Gastroesophageal sphincter (tissue), 4 donors: Measurements from ENCODE around the gene RAB6A. TPM values are rescaled to one million over a fixed set of nuclear protein-coding genes. Genes with fewer than 3 reads are reported as not detected.
"Not testable (repeated sequence)": the region's sequence is repeated elsewhere in the genome, so short reads cannot be mapped to it uniquely, and the experiment has no call there.

Experiments used
- ATAC-seq: fragments of 150-250 bp; one replicate; pipeline ENCODE4 v1.9.1; 2016; ENCODE audit warnings: mild to moderate bottlenecking, moderate library complexity
- H3K27ac ChIP-seq, 4 donors: fragments of 200-600 bp; sonication (generic) in 3 of 4; 1 replicate in 3 of 4; 2 replicates in 1 of 4; pipeline ENCODE4 v1.5.1; 2016 to 2019
- H3K27me3 ChIP-seq: fragments of 200-600 bp; sonication (generic); one replicate; pipeline ENCODE4 v1.5.1; 2019
- H3K36me3 ChIP-seq, 2 donors: fragments of 200-600 bp; sonication (generic); one replicate each; pipeline ENCODE4 v1.5.1; 2019; ENCODE audit warnings: control low read depth in 1 of 2
- H3K4me1 ChIP-seq, 3 donors: fragments of 200-600 bp; sonication (generic); 1 replicate in 2 of 3; 2 replicates in 1 of 3; pipeline ENCODE4 v1.5.1; 2016 to 2019; ENCODE audit warnings: control low read depth in 2 of 3
- H3K4me3 ChIP-seq, 2 donors: fragments of 200-600 bp; sonication (generic); one replicate each; pipeline ENCODE4 v1.5.1; 2019; ENCODE audit warnings: mild to moderate bottlenecking in 1 of 2, moderate library complexity in 1 of 2
- H3K9me3 ChIP-seq, 3 donors: fragments of 200-600 bp; sonication (generic); one replicate each; pipeline ENCODE4 v1.5.1; 2017 to 2019; ENCODE audit warnings: control low read depth in 2 of 3
- EP300 ChIP-seq: sonication (generic); formaldehyde crosslinking; IDR thresholded peaks from one replicate; pipeline ENCODE4 v1.6.1; 2017; ENCODE audit warnings: antibody characterized with exemption, mild to moderate bottlenecking
- POLR2A ChIP-seq, 2 donors: fragments of 450-650 bp; IDR thresholded peaks; one replicate each; pipeline ENCODE4 v1.6.1; 2017; ENCODE audit warnings: antibody characterized with exemption in 2 of 2, mild to moderate bottlenecking in 2 of 2, moderate library complexity in 1 of 2
- POLR2AphosphoS5 ChIP-seq: sonication (generic); formaldehyde crosslinking; IDR thresholded peaks from one replicate; pipeline ENCODE4 v1.6.1; 2017; ENCODE audit warnings: antibody characterized with exemption
- WGBS, 2 donors: methylation state at CpG; one replicate each; pipeline ENCODE4 v1.1.5; 2018; ENCODE audit warnings: low coverage in 1 of 2; 5-methylcytosine and 5-hydroxymethylcytosine counted together
- total RNA-seq, 4 donors: library from RNA; depleted of rRNA; stranded (reverse); fragments of >200 nt; gene quantifications; one replicate each; pipeline ENCODE4 v1.1.0, GENCODE V29; 2016
- TF ChIP-seq, protein P1 (sequence below), 4 experiments: fragments of 200-600 bp in 2 of 4; fragments of 450-650 bp in 2 of 4; sonication (generic) in 1 of 4; IDR thresholded peaks; one replicate each; pipeline ENCODE4 v1.5.1; 2017 to 2019; ENCODE audit warnings: antibody characterized with exemption in 4 of 4, mild to moderate bottlenecking in 2 of 4, moderate library complexity in 2 of 4

The RAB6A gene
- total RNA-seq, 4 donors from 2014 or later: 134 to 168 (median 149) TPM

GRCh38 chr11:73783483-73784020, 22.7 kb upstream of the RAB6A start:
- Histone ChIP-seq H3K4me3 (no peak overlapping the region), H3K27me3 (no peaks in the 10 kb centered on the region), H3K36me3 (no peaks in the 10 kb centered on the region), H3K9me3 (no peaks in the 10 kb centered on the region), H3K27ac (no peak overlapping the region), H3K4me1 (peaks cover 0 to 23% (median 6%) of the 10 kb centered on the region in 3 donors)
- TF ChIP-seq EP300: no peak
- TF ChIP-seq POLR2A (IDR thresholded peaks at IDR 0.05): no peak
- TF ChIP-seq POLR2AphosphoS5: no peak
- TF ChIP-seq, protein P1, sequence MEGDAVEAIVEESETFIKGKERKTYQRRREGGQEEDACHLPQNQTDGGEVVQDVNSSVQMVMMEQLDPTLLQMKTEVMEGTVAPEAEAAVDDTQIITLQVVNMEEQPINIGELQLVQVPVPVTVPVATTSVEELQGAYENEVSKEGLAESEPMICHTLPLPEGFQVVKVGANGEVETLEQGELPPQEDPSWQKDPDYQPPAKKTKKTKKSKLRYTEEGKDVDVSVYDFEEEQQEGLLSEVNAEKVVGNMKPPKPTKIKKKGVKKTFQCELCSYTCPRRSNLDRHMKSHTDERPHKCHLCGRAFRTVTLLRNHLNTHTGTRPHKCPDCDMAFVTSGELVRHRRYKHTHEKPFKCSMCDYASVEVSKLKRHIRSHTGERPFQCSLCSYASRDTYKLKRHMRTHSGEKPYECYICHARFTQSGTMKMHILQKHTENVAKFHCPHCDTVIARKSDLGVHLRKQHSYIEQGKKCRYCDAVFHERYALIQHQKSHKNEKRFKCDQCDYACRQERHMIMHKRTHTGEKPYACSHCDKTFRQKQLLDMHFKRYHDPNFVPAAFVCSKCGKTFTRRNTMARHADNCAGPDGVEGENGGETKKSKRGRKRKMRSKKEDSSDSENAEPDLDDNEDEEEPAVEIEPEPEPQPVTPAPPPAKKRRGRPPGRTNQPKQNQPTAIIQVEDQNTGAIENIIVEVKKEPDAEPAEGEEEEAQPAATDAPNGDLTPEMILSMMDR (IDR thresholded peaks at IDR 0.05): no peak
- ATAC-seq: no peak
- 79 to 91% methylated on average over 5 of the region's 5 CpGs for WGBS, 2 donors

- ATAC-seq: no peak
- H3K27me3 ChIP-seq: no peaks in the 10 kb centered on the region
- WGBS, 2 donors: 85 to 89% methylated on average over 6 of the region's 6 CpGs
- H3K27ac ChIP-seq: no peak overlapping the region
- H3K36me3 ChIP-seq: no peaks in the 10 kb centered on the region
- no peak for TF ChIP-seq POLR2A (IDR thresholded peaks at IDR 0.05)
- TF ChIP-seq, protein P1 (IDR thresholded peaks at IDR 0.05): no peak
- no peak for TF ChIP-seq POLR2AphosphoS5
- no peak for TF ChIP-seq EP300
- H3K4me3 ChIP-seq: no peak overlapping the region
- H3K9me3 ChIP-seq: no peaks in the 10 kb centered on the region
- H3K4me1 ChIP-seq: peaks cover 0 to 9% (median 0%) of the 10 kb centered on the region in 3 donors
Observed at GRCh38 chr11:73781303-73781702, 20.4 kb upstream of the RAB6A start.

GRCh38 chr11:73779084-73779902, 18.4 kb upstream of the RAB6A start:
- peak; percentile 100 for ATAC-seq
- 0 to 2% methylated on average over 10 to 16 of the region's 30 CpGs for WGBS, 2 donors
- peak in 1 of 2 donors; percentile 39 for TF ChIP-seq POLR2A (IDR thresholded peaks at IDR 0.05)
- peak; percentile 98 for TF ChIP-seq POLR2AphosphoS5
- TF ChIP-seq, protein P1 (IDR thresholded peaks at IDR 0.05): peak in 1 of 4 experiments; percentile 4
- no peak for TF ChIP-seq EP300
- Histone ChIP-seq H3K27me3 (no peaks in the 10 kb centered on the region), H3K4me1 (peaks cover 0 to 9% (median 0%) of the 10 kb centered on the region in 3 donors), H3K4me3 (peak overlapping the region; percentile 47 to 69), H3K9me3 (no peaks in the 10 kb centered on the region), H3K27ac (peak overlapping the region; percentile 86 to 96 (median 90)), H3K36me3 (no peaks in the 10 kb centered on the region)

GRCh38 chr11:73770811-73771210, 9.9 kb upstream of the RAB6A start:
- H3K27ac ChIP-seq, H3K36me3 ChIP-seq, H3K4me1 ChIP-seq, H3K27me3 ChIP-seq, H3K9me3 ChIP-seq, ATAC-seq, H3K4me3 ChIP-seq: not testable (repeated sequence)
- 95 to 100% methylated on average over 3 to 7 of the region's 7 CpGs for WGBS, 2 donors

GRCh38 chr11:73766763-73767162, 5.9 kb upstream of the RAB6A start:
- ATAC-seq: no peak
- no peaks in the 10 kb centered on the region for H3K36me3 ChIP-seq
- H3K4me1 ChIP-seq: no peaks in the 10 kb centered on the region
- H3K9me3 ChIP-seq: no peaks in the 10 kb centered on the region
- peaks cover 7% of the 10 kb centered on the region for H3K27me3 ChIP-seq
- WGBS, 2 donors: 56 to 71% methylated on average over 1 of the region's 1 CpG
- no peak overlapping the region for H3K27ac ChIP-seq
- no peak for TF ChIP-seq POLR2A (IDR thresholded peaks at IDR 0.05)
- TF ChIP-seq EP300: no peak
- TF ChIP-seq POLR2AphosphoS5: no peak
- TF ChIP-seq, protein P1 (IDR thresholded peaks at IDR 0.05): no peak
- no peak overlapping the region for H3K4me3 ChIP-seq
